ENCODE results near the gene BAIAP2L1.
A peak's percentile ranks its signal among the peaks of the same experiment; 100 is the strongest.

Gene BAIAP2L1

DNA sequence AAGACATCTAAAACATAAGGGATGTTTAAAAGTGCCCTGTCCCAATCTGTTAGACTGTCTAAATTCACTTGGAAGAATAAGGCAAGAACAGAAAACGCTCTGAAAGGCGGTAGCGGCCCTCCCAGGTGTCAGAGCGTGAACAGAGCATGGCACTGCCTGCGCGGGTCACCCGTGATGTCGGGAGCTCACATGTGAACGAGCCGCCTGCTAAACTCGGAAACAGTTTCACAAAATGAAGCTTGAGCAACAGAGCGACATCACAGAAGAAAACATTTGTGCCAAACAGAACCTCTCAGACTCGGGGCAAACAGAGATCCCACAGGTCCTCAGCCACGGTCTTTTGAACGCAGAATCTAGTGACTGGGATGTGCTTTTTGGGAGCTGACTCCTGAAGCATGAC, 106.6 kb downstream of the BAIAP2L1 start:
- TF ChIP-seq POLR2A (IDR thresholded peaks at IDR 0.05; ENCODE audit: extremely low read depth, insufficient read length) (no peak), MYC (IDR thresholded peaks at IDR 0.05; ENCODE audit: low read depth, low read length) (no peak)
- TF ChIP-seq, protein P1, sequence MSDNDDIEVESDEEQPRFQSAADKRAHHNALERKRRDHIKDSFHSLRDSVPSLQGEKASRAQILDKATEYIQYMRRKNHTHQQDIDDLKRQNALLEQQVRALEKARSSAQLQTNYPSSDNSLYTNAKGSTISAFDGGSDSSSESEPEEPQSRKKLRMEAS (IDR thresholded peaks at IDR 0.05; ENCODE audit: low read depth, low read length): no peak
- TF ChIP-seq, protein P2, sequence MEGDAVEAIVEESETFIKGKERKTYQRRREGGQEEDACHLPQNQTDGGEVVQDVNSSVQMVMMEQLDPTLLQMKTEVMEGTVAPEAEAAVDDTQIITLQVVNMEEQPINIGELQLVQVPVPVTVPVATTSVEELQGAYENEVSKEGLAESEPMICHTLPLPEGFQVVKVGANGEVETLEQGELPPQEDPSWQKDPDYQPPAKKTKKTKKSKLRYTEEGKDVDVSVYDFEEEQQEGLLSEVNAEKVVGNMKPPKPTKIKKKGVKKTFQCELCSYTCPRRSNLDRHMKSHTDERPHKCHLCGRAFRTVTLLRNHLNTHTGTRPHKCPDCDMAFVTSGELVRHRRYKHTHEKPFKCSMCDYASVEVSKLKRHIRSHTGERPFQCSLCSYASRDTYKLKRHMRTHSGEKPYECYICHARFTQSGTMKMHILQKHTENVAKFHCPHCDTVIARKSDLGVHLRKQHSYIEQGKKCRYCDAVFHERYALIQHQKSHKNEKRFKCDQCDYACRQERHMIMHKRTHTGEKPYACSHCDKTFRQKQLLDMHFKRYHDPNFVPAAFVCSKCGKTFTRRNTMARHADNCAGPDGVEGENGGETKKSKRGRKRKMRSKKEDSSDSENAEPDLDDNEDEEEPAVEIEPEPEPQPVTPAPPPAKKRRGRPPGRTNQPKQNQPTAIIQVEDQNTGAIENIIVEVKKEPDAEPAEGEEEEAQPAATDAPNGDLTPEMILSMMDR (IDR thresholded peaks at IDR 0.05; ENCODE audit: low read depth, low read length): no peak
- no peak overlapping the region for H3K4me3 ChIP-seq (ENCODE audit: low read depth, low read length)
- DNase-seq (ENCODE audit: low read depth): no peak

DNA sequence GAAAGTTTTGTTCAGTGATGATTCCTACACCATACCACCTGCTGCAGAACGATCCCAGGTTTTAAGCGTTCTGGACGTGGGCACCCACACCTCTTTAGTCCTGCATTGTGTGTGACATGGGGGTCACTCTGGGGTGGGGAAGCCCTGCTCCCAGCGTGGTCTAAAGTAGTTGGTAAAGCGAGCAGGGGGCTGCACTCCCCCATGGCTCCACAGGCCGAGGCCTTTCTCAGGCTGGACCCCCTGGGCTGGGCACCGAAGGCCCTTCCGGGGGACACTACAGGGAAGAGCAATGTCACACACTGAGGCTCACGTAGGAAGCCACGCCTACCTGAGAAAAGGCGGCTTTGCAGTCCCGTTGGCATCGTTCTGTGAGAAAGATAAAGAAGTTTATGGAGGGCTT, 107.1 kb downstream of the BAIAP2L1 start:
- no peak overlapping the region for H3K4me3 ChIP-seq (ENCODE audit: low read depth, low read length)
- DNase-seq (ENCODE audit: low read depth): no peak
- TF ChIP-seq, protein P2 (IDR thresholded peaks at IDR 0.05; ENCODE audit: low read depth, low read length): no peak
- TF ChIP-seq POLR2A (IDR thresholded peaks at IDR 0.05; ENCODE audit: extremely low read depth, insufficient read length) (no peak), MYC (IDR thresholded peaks at IDR 0.05; ENCODE audit: low read depth, low read length) (no peak)
- TF ChIP-seq, protein P1 (IDR thresholded peaks at IDR 0.05; ENCODE audit: low read depth, low read length): no peak

DNA sequence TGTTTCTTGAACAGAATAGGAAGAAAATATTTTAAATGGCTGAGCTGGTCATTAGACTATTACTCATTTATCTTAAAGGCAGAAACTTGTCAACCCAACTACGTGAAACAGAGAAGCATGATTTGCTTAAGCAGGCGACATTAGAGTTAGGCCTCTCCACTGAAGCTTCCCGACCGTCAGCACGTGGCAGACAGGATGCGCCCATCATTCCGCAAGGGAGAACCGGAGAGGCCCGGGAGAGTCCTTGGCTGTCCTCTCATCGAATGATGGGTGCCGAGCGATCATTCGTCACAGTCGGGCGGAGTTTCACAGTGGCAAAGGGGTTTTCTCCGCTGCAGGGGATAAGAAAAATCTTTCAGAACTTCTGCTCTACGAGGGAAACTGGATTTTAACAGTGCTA, 107.6 kb downstream of the BAIAP2L1 start:
- TF ChIP-seq POLR2A (IDR thresholded peaks at IDR 0.05; ENCODE audit: extremely low read depth, insufficient read length) (no peak), MYC (IDR thresholded peaks at IDR 0.05; ENCODE audit: low read depth, low read length) (no peak)
- TF ChIP-seq, protein P2 (IDR thresholded peaks at IDR 0.05; ENCODE audit: low read depth, low read length): no peak
- no peak for DNase-seq (ENCODE audit: low read depth)
- no peak overlapping the region for H3K4me3 ChIP-seq (ENCODE audit: low read depth, low read length)

DNA sequence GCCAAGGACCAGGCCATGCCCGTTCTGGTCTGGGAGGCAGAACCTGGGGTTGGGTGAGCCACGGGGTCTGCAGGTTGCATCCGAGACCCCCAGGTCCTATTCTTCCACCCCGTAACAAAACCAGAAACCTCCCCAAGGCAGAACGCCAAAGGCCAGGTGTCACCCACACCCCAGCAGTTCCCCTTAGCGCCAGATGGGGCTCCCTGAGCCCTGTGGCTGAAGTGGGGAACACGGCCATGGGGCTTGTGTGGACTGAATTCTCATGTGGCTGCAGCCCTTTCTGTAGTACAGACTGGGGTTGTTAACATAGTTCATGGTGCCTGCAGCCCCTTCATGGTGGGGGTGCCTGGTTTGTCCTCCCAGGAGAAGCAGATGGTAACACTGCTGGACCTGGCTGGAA, 109.2 kb downstream of the BAIAP2L1 start:
- H3K4me3 ChIP-seq (ENCODE audit: low read depth, low read length): no peak overlapping the region
- no peak for DNase-seq (ENCODE audit: low read depth)
- TF ChIP-seq, protein P2 (IDR thresholded peaks at IDR 0.05; ENCODE audit: low read depth, low read length): peak; percentile 37
- TF ChIP-seq, protein P1 (IDR thresholded peaks at IDR 0.05; ENCODE audit: low read depth, low read length): no peak

DNA sequence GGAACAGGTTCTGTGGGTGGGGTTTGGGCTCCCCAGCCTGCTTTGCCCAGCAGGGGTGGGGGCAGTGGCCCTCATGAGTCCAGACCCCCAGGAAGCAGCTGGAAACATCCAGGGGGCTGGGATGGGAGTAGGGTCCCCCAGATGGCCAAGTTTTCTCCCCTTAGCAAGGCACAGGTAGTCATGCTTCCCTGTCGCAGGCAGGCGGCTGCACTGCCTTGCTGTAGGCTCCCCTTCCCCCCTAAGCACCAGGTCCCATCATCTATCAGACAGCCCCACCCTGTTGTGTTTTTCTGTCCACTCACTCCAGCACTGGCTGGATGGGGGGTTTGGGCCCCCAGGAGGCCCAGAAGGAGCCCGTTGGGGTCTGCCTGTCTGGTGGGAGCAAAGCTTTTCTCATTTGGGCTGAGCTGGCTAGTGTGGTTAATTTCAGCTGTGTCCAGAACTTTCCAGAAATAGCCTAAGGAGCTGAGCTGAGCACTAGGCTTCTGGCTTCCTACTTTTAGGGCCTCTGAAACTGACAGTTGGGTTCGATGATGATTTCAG, 111.5 kb downstream of the BAIAP2L1 start:
- no peak overlapping the region for H3K4me3 ChIP-seq (ENCODE audit: low read depth, low read length)
- no peak for DNase-seq (ENCODE audit: low read depth)
- TF ChIP-seq MYC (IDR thresholded peaks at IDR 0.05; ENCODE audit: low read depth, low read length) (no peak), POLR2A (IDR thresholded peaks at IDR 0.05; ENCODE audit: extremely low read depth, insufficient read length) (no peak)
- TF ChIP-seq, protein P1 (IDR thresholded peaks at IDR 0.05; ENCODE audit: low read depth, low read length): no peak
- TF ChIP-seq, protein P2 (IDR thresholded peaks at IDR 0.05; ENCODE audit: low read depth, low read length): no peak

All from NB4 (cell line).